Endometrium (tissue), 2 donors: ENCODE measurements around the gene RABEP2.
"Not testable (repeated sequence)": the region's sequence is repeated elsewhere in the genome, so short reads cannot be mapped to it uniquely, and the experiment has no call there.

Experiments used
- FAIRE-seq: peaks from 2 replicates; lab custom pipeline; 2012; peaks lifted over from hg19 to GRCh38; lab: Jason Lieb, UNC
- donor health status: control.
- donor health status: control.

RABEP2 gene, protein sequence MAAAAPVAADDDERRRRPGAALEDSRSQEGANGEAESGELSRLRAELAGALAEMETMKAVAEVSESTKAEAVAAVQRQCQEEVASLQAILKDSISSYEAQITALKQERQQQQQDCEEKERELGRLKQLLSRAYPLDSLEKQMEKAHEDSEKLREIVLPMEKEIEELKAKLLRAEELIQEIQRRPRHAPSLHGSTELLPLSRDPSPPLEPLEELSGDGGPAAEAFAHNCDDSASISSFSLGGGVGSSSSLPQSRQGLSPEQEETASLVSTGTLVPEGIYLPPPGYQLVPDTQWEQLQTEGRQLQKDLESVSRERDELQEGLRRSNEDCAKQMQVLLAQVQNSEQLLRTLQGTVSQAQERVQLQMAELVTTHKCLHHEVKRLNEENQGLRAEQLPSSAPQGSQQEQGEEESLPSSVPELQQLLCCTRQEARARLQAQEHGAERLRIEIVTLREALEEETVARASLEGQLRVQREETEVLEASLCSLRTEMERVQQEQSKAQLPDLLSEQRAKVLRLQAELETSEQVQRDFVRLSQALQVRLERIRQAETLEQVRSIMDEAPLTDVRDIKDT

DNA sequence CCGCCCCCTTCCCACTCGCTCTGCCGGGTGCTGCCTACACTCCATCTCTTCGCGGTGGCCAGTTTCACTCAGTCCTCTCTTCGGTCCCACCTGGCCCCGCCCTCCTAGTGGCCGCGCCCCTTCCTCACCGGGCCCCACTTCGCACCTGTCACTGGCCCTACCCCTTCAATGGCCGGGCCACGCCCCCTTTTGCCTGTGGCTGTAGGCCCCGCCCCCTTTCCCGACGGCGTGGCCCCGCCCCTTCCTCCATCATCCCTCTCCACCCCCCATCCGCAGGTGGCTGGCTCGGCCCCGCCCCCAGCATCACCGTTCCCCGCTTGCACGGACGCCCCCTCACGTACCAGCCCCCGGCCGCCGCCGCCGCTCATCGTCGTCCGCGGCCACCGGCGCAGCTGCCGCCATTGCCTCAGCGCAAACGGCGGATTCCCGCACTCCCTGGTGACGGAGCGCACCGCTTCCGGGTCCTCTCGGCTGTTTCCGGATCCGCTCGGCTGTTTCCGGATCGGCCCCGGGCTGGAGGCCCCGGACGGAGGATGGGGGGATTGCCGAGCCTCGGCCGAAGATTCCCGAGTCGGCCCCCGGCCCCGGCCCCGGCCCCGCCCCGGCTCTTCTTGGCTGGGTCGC is at the start of gene RABEP2:
Gene RABEP2, minus strand, starts transcription at position 477 of the 624 bp plus-strand sequence. Its CDS starts 75 bp downstream, at position 402.
- no peak for FAIRE-seq

DNA sequence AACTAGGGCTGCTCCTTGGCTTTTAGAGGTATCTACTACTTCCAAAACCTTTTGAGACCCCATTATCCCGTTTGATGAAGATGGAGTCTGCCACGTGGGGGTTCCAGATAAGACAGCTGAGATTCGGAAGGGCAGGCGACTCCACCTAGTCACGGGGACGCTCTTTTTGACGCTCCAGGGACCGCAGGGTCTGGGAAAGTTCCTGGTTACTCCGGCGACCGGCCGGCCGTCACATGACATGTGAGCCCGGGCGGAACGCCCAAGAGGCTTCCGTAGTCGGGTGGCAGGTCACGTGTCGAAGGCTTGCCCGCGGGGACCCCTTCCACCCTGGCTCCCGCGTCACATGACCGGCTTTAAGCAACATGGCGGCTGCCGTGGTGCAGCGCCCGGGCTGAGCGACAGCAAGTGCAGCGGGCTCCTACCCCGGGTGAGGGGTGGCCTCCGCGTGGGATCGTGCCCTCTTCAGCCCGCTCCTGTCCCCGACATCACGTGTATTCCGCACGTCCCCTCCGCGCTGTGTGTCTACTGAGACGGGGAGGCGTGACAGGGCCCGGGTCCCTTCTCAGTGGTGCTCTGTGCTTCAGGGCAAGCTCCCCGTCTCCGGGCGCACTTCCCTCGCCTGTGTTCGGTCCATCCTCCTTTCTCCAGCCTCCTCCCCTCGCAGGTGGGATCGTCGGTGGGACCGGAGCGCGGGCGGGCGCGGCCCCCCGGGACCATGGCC is 49.6 kb upstream of the RABEP2 start, which contains the start of gene SPNS1:
Gene SPNS1, plus strand, starts transcription at position 342 of the 721 bp plus-strand sequence. Its CDS starts 374 bp downstream, at position 716.
- peak; percentile 23 for FAIRE-seq

GRCh38 chr16:28974007-28974436 is 49.0 kb upstream of the RABEP2 start:
- FAIRE-seq: no peak

DNA sequence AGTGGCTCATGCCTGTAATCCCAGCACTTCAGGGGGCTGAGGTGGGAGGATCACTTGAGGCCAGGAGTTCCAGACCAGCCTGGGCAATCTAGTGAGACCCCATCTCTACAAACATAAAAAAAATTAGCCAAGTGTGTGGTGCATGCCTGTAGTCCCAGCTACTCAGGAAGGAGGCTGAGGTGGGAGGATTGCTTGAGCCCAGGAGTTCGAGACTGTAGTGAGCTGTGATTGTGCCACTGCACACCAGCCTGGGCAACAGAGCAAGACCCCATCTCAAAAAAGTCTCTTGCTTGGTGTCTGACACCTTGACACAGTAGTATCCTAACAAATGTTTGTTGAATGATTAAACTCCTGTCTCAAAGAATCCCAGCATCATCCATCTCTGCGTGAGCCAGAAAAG is 44.7 kb upstream of the RABEP2 start:
- FAIRE-seq: not testable (repeated sequence)

- FAIRE-seq: no peak
Measured at GRCh38 chr16:28967156-28967555, 42.1 kb upstream of the RABEP2 start.

DNA sequence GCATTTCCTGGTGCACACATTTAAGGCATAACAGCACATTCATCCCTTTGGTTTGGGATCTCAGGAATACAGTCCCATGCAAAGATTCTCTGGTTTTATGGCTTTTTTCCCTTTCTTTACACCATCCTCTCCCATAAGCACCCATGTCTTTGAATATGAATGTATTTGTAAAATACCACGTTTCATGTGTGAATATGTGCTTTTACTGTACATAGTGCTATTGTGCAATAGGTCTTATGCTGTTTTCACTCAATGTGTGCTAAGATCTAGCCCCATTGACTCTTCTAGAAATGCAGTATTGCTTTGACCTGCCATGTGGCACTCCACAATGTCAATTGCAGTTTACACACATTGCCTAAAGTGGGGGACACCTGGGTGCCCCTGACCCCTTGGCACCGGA is 39.5 kb upstream of the RABEP2 start:
- FAIRE-seq: no peak

- FAIRE-seq: no peak
Measured at GRCh38 chr16:28964072-28964471, 39.0 kb upstream of the RABEP2 start.

GRCh38 chr16:28958836-28959235 is 33.8 kb upstream of the RABEP2 start:
- FAIRE-seq: no peak

DNA sequence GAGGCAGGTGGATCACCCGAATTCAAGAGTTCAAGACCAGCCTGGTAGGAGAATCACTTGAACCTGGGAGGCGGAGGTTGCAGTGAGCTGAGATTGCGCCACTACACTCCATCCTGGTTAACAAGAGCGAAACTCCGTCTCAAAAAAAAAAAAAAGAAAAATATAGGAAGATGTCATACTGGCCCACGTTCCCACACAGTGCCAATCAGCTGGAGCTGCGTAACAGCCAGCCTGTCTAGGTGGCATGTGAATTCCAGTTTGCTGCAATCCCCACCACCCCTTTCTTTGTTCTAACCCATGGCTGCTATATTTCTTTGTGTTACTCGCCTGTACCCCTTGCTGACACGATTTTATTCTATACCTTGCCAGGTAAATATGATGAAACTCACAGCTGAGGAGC is 33.2 kb upstream of the RABEP2 start:
- no peak for FAIRE-seq

GRCh38 chr16:28951410-28951943 is 26.4 kb upstream of the RABEP2 start:
- FAIRE-seq: no peak

GRCh38 chr16:28950648-28951409 is 25.8 kb upstream of the RABEP2 start, which contains the start of gene NFATC2IP:
Gene NFATC2IP, plus strand, starts transcription at chr16:28950937. Its CDS starts 75 bp downstream, at chr16:28951012.
- FAIRE-seq: peak; percentile 99

- no peak for FAIRE-seq
Measured at GRCh38 chr16:28946681-28947080, 21.6 kb upstream of the RABEP2 start.

DNA sequence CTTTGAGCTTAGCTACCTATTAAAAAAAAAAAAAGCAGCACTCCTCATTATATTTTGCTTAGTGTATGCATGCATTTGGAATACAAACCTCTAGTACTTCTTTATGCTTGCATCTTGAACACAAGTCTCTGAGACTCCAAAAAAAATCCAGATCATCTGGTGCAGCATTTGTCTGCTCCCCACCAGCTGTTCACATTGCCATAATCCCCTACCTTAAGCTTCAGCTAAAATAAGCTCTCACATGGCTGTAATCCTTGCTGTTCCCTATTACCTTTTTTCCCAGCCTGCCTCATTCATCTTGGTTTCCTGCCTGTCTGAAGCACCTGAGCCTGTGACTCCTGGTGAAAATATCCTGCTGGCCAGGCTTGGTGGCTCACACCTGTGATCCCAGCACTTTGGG is 18.2 kb upstream of the RABEP2 start:
- no peak for FAIRE-seq

DNA sequence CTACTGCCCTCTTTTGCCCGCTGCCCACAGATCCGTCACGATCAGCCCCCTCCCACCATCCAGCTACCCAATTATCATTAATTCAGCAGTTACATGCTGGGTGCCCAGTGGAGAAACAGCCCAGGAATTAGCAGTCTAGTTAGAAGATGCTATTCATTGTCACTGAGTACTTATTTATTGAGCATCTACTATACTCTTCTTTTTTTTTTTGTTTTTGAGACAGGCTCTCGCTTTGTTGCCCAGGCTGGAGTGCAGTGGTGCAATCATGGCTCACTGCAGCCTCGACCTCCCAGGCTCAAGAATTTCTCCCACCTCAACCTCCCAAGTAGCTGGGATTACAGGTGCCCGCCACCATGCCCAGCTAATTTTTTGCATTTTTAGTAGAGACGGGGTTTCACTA is 14.8 kb upstream of the RABEP2 start:
- FAIRE-seq: not testable (repeated sequence)

DNA sequence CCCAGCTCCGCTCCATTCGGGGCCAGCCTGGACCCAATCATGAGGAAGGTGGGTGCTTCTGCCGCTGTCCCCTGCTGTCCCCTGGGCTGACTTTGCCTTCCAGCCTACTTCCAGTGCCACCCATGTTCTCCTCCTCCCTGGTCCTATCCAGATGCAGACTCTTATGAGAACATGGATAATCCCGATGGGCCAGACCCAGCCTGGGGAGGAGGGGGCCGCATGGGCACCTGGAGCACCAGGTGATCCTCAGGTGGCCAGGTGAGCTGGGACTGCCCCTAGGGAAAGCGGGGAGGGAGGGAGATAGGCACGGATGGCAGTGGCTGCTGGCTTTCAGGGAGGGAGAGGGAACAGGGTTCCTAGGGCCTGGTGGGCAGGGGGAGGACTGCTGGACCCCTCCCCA is 13.7 kb upstream of the RABEP2 start:
- no peak for FAIRE-seq

GRCh38 chr16:28937222-28937876 is 12.3 kb upstream of the RABEP2 start:
- no peak for FAIRE-seq

- FAIRE-seq: no peak
Measured at GRCh38 chr16:28936784-28937155, 11.7 kb upstream of the RABEP2 start.

DNA sequence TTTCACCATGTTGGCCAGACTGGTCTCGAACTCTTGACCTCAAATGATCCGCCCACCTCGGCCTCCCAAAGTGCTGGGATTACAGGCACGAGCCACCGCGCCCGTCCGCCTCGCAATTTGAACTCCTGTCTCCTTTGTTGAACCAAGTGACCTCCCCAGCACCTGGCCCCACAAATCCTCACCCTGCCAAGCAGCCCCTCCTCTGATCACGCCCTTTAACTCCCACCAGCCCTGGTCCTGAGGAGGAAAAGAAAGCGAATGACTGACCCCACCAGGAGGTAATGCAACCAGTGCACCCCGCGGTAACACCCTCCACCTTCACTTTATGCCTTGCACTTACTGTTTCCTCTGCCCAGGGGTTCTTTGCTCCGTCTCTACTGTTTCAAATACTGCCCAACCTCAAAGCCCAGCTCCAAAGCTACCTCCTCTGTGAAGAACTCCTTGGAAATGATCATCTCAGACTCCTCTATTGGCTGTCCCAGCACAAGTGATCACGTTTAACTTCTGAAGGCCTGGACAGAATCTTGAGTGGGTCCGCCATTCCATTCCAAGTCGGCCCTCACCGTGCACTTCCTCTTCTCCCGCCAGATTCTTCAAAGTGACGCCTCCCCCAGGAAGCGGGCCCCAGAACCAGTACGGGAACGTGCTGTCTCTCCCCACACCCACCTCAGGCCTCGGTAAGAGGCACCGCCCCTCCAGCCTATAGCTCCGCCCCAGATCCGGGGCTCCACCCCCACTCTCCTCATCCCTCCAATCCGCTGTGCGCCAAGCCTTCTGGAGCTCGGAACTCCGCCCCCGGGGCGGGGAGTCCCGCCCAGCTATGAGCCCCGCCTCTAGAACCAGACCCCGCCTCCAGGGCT is 11.1 kb upstream of the RABEP2 start:
- no peak for FAIRE-seq

- FAIRE-seq: no peak
Measured at GRCh38 chr16:28935346-28935745, 10.3 kb upstream of the RABEP2 start.

- no peak for FAIRE-seq
Measured at GRCh38 chr16:28933171-28933570, 8.1 kb upstream of the RABEP2 start.
